GM12872 (cell line): ENCODE data around the gene DYRK4.

Experiments
- CTCF ChIP-seq: IDR thresholded peaks from 3 replicates; pipeline ENCODE4 v1.5.1; 2011; ENCODE audit warnings: low read depth, mild to moderate bottlenecking, low read length, moderate library complexity; ENCODE audit not compliant: insufficient read depth

Gene DYRK4

GRCh38 chr12:4586500-4586899, 24.5 kb downstream of the DYRK4 start:
- TF ChIP-seq CTCF: no peak

- no peak for TF ChIP-seq CTCF
Measured at GRCh38 chr12:4587108-4587507, 25.1 kb downstream of the DYRK4 start.

GRCh38 chr12:4588916-4589315, 26.9 kb downstream of the DYRK4 start:
- no peak for TF ChIP-seq CTCF

GRCh38 chr12:4589941-4590340, 27.9 kb downstream of the DYRK4 start:
- TF ChIP-seq CTCF: no peak

GRCh38 chr12:4591180-4591687, 29.2 kb downstream of the DYRK4 start:
- no peak for TF ChIP-seq CTCF

GRCh38 chr12:4595881-4596280, 33.9 kb downstream of the DYRK4 start:
- no peak for TF ChIP-seq CTCF

GRCh38 chr12:4603421-4603820, 41.4 kb downstream of the DYRK4 start:
- TF ChIP-seq CTCF: no peak

GRCh38 chr12:4603946-4604345, 41.9 kb downstream of the DYRK4 start:
- TF ChIP-seq CTCF: no peak
